HepG2 (cell line): ENCODE measurements around the gene KIAA1549. TPM values are rescaled to one million over a fixed set of nuclear protein-coding genes. Genes with fewer than 3 reads are reported as not detected.

ENCODE experiments used
- ARID3A ChIP-seq: IDR thresholded peaks from 2 replicates; pipeline ENCODE4 v1.6.1; 2012; ENCODE audit warnings: low read depth, low read length, improper control_type of control experiment
- ATAD3A ChIP-seq: sonication (generic); formaldehyde crosslinking; IDR thresholded peaks from 2 replicates; pipeline ENCODE4 v1.4.0; 2020; ENCODE audit warnings: missing genetic modification reagents
- HDAC2 ChIP-seq: sonication (generic); formaldehyde crosslinking; IDR thresholded peaks from 2 replicates; pipeline ENCODE4 v1.4.0; 2020; ENCODE audit warnings: missing genetic modification reagents
- MTF2 ChIP-seq: sonication (generic); formaldehyde crosslinking; IDR thresholded peaks from 2 replicates; pipeline ENCODE4 v1.5.0; 2020; ENCODE audit warnings: missing genetic modification reagents, borderline replicate concordance
- PRDM10 ChIP-seq: sonication (generic); formaldehyde crosslinking; IDR thresholded peaks from 2 replicates; pipeline ENCODE4 v1.4.0; 2020; ENCODE audit warnings: low read depth, missing genetic modification reagents
- SETDB1 ChIP-seq: sonication (generic); formaldehyde crosslinking; IDR thresholded peaks from 2 replicates; pipeline ENCODE4 v1.5.1; 2020; ENCODE audit warnings: missing genetic modification reagents, mild to moderate bottlenecking, borderline replicate concordance
- SYNCRIP ChIP-seq: fragments of 200-400 bp; formaldehyde crosslinking; IDR thresholded peaks from 2 replicates; pipeline ENCODE4 v1.6.1; 2018; ENCODE audit warnings: mild to moderate bottlenecking, low read depth, low read length; ENCODE audit not compliant: insufficient read depth
- ZNF232 ChIP-seq: sonication (generic); formaldehyde crosslinking; IDR thresholded peaks from 2 replicates; pipeline ENCODE4 v1.4.0; 2020; ENCODE audit warnings: missing genetic modification reagents, borderline replicate concordance
- ZNF263 ChIP-seq: sonication (generic); formaldehyde crosslinking; IDR thresholded peaks from 2 replicates; pipeline ENCODE4 v1.4.0; 2020; ENCODE audit warnings: missing genetic modification reagents
- ZNF414 ChIP-seq: sonication (generic); formaldehyde crosslinking; IDR thresholded peaks from 2 replicates; pipeline ENCODE4 v1.5.0; 2020; ENCODE audit warnings: missing genetic modification reagents
- ZNF512B ChIP-seq: sonication (generic); formaldehyde crosslinking; IDR thresholded peaks from 2 replicates; pipeline ENCODE4 v1.5.1; 2020; ENCODE audit warnings: missing genetic modification reagents, mild to moderate bottlenecking, borderline replicate concordance
- ZNF558 ChIP-seq: sonication (generic); formaldehyde crosslinking; IDR thresholded peaks from 2 replicates; pipeline ENCODE4 v1.9.0; 2022; ENCODE audit warnings: mild to moderate bottlenecking, missing genetic modification reagents, borderline replicate concordance
- ZNF564 ChIP-seq: sonication (generic); formaldehyde crosslinking; IDR thresholded peaks from 2 replicates; pipeline ENCODE4 v1.8.1; 2023; ENCODE audit warnings: mild to moderate bottlenecking, missing genetic modification reagents
- ZNF598 ChIP-seq: sonication (generic); formaldehyde crosslinking; IDR thresholded peaks from 2 replicates; pipeline ENCODE4 v1.5.1; 2020; ENCODE audit warnings: mild to moderate bottlenecking, missing genetic modification reagents, borderline replicate concordance
- ZNF619 ChIP-seq: sonication (generic); formaldehyde crosslinking; IDR thresholded peaks from 2 replicates; pipeline ENCODE4 v1.4.0; 2020; ENCODE audit warnings: mild to moderate bottlenecking, missing genetic modification reagents
- ZNF878 ChIP-seq: sonication (generic); formaldehyde crosslinking; IDR thresholded peaks from 2 replicates; pipeline ENCODE4 v1.8.1; 2023; ENCODE audit warnings: mild to moderate bottlenecking, missing genetic modification reagents, moderate library complexity
- ZSCAN31 ChIP-seq: sonication (generic); formaldehyde crosslinking; IDR thresholded peaks from 2 replicates; pipeline ENCODE4 v1.5.0; 2020; ENCODE audit warnings: low read depth, mild to moderate bottlenecking, missing genetic modification reagents
- polyA plus RNA-seq, 8 experiments: library from polyadenylated mRNA; depleted of rRNA in 3 of 8; stranded (reverse) in 7 of 8; unstranded in 1 of 8; fragments of >200 nt; fragmentation: Illumina TruSeq in 4 of 8; extraction: Trizol in 4 of 8; gene quantifications; 2 replicates each; pipeline versions ENCODE4 v1.2.1 to v1.2.3, GENCODE V29; 2011 to 2016; ENCODE audit warnings: low read depth in 4 of 8, missing spikeins in 1 of 8, mixed read lengths in 1 of 8; ENCODE audit not compliant: insufficient read depth in 1 of 8
- total RNA-seq, 5 experiments: library from RNA; depleted of rRNA; stranded (reverse); fragments of >200 nt; fragmentation: Illumina TruSeq; extraction: Trizol; gene quantifications; 2 replicates each; pipeline ENCODE4 v1.2.3, GENCODE V29; 2016; ENCODE audit warnings: low read depth in 1 of 5

KIAA1549 gene
- total and polyA plus RNA-seq, 2 of the 13 experiments (the other 11 are each of a cell fraction or from before 2014, with no cell fraction given), result 1.1 to 1.8 TPM

GRCh38 chr7:138980563-138981291 lies 462 bp downstream of the KIAA1549 start (continued):
- TF ChIP-seq ARID3A (no peak), ZNF878 (CRISPR knock-in tag) (no peak), ZNF414 (CRISPR knock-in tag) (no peak), ZSCAN31 (CRISPR knock-in tag) (0 out of 2 replicates have a peak, but pooled peaks have one; percentile 36), MTF2 (no peak), HDAC2 (CRISPR knock-in tag) (no peak), ZNF232 (CRISPR knock-in tag) (no peak), ZNF263 (no peak), ZNF558 (no peak), ZNF619 (CRISPR knock-in tag) (no peak), ZNF598 (0 out of 2 replicates have a peak, but pooled peaks have one; percentile 13), ZNF512B (CRISPR knock-in tag) (no peak), SETDB1 (CRISPR knock-in tag) (0 out of 2 replicates have a peak, but pooled peaks have one; percentile 27), PRDM10 (CRISPR knock-in tag) (no peak), ATAD3A (CRISPR knock-in tag) (no peak), SYNCRIP (no peak), ZNF564 (CRISPR knock-in tag) (no peak)
